DLD1 (cell line): ENCODE data around the gene CAMK1.

ENCODE experiments used
- in situ Hi-C: cut with HindIII; loops from 2 replicates; pipeline ENCODE4 v1.10.0; 2017; ENCODE audit warnings: low sequenced_read_pairs

The CAMK1 gene

GRCh38 chr3:9769426-9770275, at the start of gene CAMK1:
Gene CAMK1 (minus strand): TSS chr3:9769947. CDS start chr3:9767749, 2,198 bp downstream.
- in situ Hi-C loops, result no loop called here

- in situ Hi-C loops, result loop anchor here (10.0 kb wide), 1 partner anchor 124 kb away; no protein-coding TSS in a partner anchor
These were observed 49.1 kb upstream of the CAMK1 start for GRCh38 chr3:9818666-9819335.

GRCh38 chr3:9817436-9817835, 47.7 kb upstream of the CAMK1 start:
- in situ Hi-C loops, result loop anchor here (10.0 kb wide), 1 partner anchor 123 kb away; no protein-coding TSS in a partner anchor

GRCh38 chr3:9815986-9816385, 46.2 kb upstream of the CAMK1 start:
- in situ Hi-C loops, result loop anchor here (10.0 kb wide), 1 partner anchor 121 kb away; no protein-coding TSS in a partner anchor

- in situ Hi-C loops, result loop anchor here (10.0 kb wide), 1 partner anchor 118 kb away; no protein-coding TSS in a partner anchor
These were observed 43.2 kb upstream of the CAMK1 start for GRCh38 chr3:9812870-9813483.

GRCh38 chr3:9810846-9811245, 41.1 kb upstream of the CAMK1 start:
- in situ Hi-C loops, result loop anchor here (10.0 kb wide), 1 partner anchor 116 kb away; no protein-coding TSS in a partner anchor

GRCh38 chr3:9810433-9810770, 40.7 kb upstream of the CAMK1 start:
- in situ Hi-C loops, result loop anchor here (10.0 kb wide), 1 partner anchor 116 kb away; no protein-coding TSS in a partner anchor

GRCh38 chr3:9809615-9810432, 40.1 kb upstream of the CAMK1 start, which contains the start of gene TTLL3:
Gene TTLL3 (plus strand): TSS chr3:9810262. CDS start chr3:9810662, 400 bp downstream.
- in situ Hi-C loops, result loop anchor here (10.0 kb wide), 1 partner anchor 115 kb away; no protein-coding TSS in a partner anchor

GRCh38 chr3:9809239-9809614, 39.5 kb upstream of the CAMK1 start:
- in situ Hi-C loops, result no loop called here

- in situ Hi-C loops, result no loop called here
These were observed 38.7 kb upstream of the CAMK1 start for GRCh38 chr3:9808345-9809037.

- in situ Hi-C loops, result no loop called here
These were observed 38.2 kb upstream of the CAMK1 start for GRCh38 chr3:9807981-9808344.

- in situ Hi-C loops, result no loop called here
These were observed 37.2 kb upstream of the CAMK1 start for GRCh38 chr3:9806688-9807589.

- in situ Hi-C loops, result no loop called here
These were observed 36.4 kb upstream of the CAMK1 start for GRCh38 chr3:9806137-9806536.

GRCh38 chr3:9804996-9805395, 35.2 kb upstream of the CAMK1 start:
- in situ Hi-C loops, result no loop called here

GRCh38 chr3:9803494-9803893, 33.7 kb upstream of the CAMK1 start:
- in situ Hi-C loops, result no loop called here

- in situ Hi-C loops, result no loop called here
These were observed 30.8 kb upstream of the CAMK1 start for GRCh38 chr3:9800529-9800928.

- in situ Hi-C loops, result no loop called here
These were observed 27.6 kb upstream of the CAMK1 start for GRCh38 chr3:9797196-9797945.

- in situ Hi-C loops, result no loop called here
These were observed 25.5 kb upstream of the CAMK1 start for GRCh38 chr3:9795207-9795606.
